Activated CD8-positive, alpha-beta memory T cell treated with anti-CD3 and anti-CD28 coated beads, Interleukin-2, amount 10 ng/mL, durations not matched to agents 7 days and 5 days (primary cell): ENCODE results near the gene C3orf62. TPM values are rescaled to one million over a fixed set of nuclear protein-coding genes. Genes with fewer than 3 reads are reported as not detected.

Experiments used
- ATAC-seq: fragments of 150-1000 bp; cut with Tn5 transposase; one replicate; pipeline ENCODE4 v1.10.0; 2021; ENCODE audit warnings: moderate library complexity
- CTCF ChIA-PET: fragments of 350-600 bp; sonication (Branson Sonifier 250); formaldehyde crosslinking; loops from one replicate; lab custom pipeline; 2021; ENCODE audit warnings: antibody characterized with exemption; lab: Charles Lee
- DNase-seq: peaks from one replicate; pipeline ENCODE4 v3.0.0-alpha.2; 2020
- H3K27ac Mint-ChIP-seq: one replicate; pipeline ENCODE4 v1.8.0; 2021; ENCODE audit warnings: mild to moderate bottlenecking, mixed read lengths
- H3K27me3 Mint-ChIP-seq: one replicate; pipeline ENCODE4 v1.8.0; 2021; ENCODE audit warnings: mixed read lengths
- H3K36me3 Mint-ChIP-seq: one replicate; pipeline ENCODE4 v1.8.0; 2021; ENCODE audit warnings: mild to moderate bottlenecking, mixed read lengths
- H3K4me1 Mint-ChIP-seq: one replicate; pipeline ENCODE4 v1.8.0; 2021; ENCODE audit warnings: mixed read lengths
- H3K4me3 Mint-ChIP-seq: one replicate; pipeline ENCODE4 v1.8.0; 2021; ENCODE audit warnings: mild to moderate bottlenecking, moderate library complexity, mixed read lengths
- H3K9me3 Mint-ChIP-seq: one replicate; pipeline ENCODE4 v1.8.0; 2022; ENCODE audit warnings: low read depth, mixed read lengths
- total RNA-seq, 2 experiments: library from RNA; stranded (reverse); gene quantifications; one replicate each; pipeline ENCODE4 v1.2.3, GENCODE V29; 2021

Gene C3orf62
- total RNA-seq: 1 to 10 TPM; 7.0 to 7.1 TPM

DNA sequence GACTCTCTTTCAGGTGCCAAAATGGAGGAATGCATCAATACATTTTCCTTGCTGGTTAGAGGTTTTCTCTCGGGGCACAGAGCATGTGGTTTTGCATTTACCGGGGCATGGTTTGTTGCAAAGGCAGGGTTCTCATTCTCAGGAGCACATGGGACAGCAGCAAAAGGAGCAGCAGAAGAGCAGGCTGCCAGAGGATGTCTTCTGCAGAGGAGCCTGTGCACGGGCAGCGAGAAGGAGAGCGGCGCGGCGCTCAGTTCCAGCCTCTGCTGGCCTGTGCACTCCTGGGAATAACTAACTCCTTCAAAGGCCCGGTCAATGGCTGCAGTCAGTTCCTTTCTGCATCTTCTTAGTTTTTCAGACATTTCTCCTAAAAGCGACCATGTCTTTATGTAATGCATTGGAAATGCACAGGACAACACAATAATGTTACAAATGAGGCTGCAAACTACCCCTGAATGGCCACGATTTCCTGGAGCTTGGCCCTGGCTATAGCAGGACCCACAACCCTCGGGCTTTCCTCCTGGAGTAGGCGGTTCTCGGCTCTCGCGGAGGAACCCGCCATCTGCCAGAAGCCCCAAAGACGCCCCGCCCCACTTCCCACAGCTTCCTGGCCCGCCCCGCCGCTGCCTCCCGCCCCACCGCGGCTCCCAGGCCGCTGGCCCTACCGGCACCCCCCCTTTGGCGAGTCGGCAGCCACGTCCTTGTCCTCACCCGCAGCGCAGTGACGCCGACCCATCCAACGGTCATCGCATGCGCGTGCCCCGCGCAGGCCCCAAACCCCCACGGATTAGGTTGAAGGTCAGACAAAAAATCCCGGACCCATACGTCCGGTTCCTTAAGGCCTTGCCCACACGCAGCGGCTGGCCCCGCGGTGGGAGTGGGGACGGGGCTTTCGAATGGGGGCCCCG lies at the start of gene C3orf62:
Gene C3orf62 (minus strand): TSS at position 758 of the 908 bp plus-strand sequence. CDS start 360 bp downstream, at position 398.
- peaks cover 22% of the 10 kb centered on the region for H3K4me1 Mint-ChIP-seq
- ATAC-seq: peak; percentile 94
- peaks cover 32% of the 10 kb centered on the region for H3K36me3 Mint-ChIP-seq
- peak; percentile 87 for DNase-seq
- CTCF ChIA-PET: interaction anchor here (0.9 kb wide), 1 partner anchor 56 kb away, joined by 3 read pairs; no protein-coding TSS in a partner anchor
- H3K27ac Mint-ChIP-seq: peak within 1 kb of the TSS; percentile 91
- peak within 1 kb of the TSS; percentile 78 for H3K4me3 Mint-ChIP-seq
- no peaks in the 10 kb centered on the region for H3K27me3 Mint-ChIP-seq
- no peaks in the 10 kb centered on the region for H3K9me3 Mint-ChIP-seq

DNA sequence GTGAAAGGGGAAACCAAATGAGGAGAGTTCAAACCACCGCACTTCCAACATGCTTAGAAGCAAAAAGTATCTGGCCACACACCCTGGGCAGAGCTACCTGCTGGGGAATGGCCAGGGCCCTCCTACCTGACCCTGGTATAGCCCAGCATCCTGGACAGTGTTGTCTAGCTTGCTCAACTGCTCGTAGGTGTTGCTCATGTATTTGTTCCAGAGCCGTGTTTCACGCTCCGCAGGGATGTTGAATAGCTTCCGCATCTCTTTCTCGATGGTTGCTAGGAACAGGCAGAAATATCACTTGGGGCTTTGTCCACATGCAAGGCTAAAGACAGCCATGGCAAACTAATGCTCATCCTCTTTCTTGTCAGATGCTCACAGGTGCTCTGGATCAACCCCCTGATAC lies 47.7 kb upstream of the C3orf62 start:
- no peak overlapping the region for H3K27ac Mint-ChIP-seq
- no peaks in the 10 kb centered on the region for H3K4me1 Mint-ChIP-seq
- no peaks in the 10 kb centered on the region for H3K9me3 Mint-ChIP-seq
- H3K36me3 Mint-ChIP-seq: peaks cover 56% of the 10 kb centered on the region
- no peak overlapping the region for H3K4me3 Mint-ChIP-seq
- no peaks in the 10 kb centered on the region for H3K27me3 Mint-ChIP-seq
- CTCF ChIA-PET: interaction anchor here (1.1 kb wide), 1 partner anchor 16 kb away, joined by 3 read pairs; no protein-coding TSS in a partner anchor
- ATAC-seq (no peak), DNase-seq (no peak)

DNA sequence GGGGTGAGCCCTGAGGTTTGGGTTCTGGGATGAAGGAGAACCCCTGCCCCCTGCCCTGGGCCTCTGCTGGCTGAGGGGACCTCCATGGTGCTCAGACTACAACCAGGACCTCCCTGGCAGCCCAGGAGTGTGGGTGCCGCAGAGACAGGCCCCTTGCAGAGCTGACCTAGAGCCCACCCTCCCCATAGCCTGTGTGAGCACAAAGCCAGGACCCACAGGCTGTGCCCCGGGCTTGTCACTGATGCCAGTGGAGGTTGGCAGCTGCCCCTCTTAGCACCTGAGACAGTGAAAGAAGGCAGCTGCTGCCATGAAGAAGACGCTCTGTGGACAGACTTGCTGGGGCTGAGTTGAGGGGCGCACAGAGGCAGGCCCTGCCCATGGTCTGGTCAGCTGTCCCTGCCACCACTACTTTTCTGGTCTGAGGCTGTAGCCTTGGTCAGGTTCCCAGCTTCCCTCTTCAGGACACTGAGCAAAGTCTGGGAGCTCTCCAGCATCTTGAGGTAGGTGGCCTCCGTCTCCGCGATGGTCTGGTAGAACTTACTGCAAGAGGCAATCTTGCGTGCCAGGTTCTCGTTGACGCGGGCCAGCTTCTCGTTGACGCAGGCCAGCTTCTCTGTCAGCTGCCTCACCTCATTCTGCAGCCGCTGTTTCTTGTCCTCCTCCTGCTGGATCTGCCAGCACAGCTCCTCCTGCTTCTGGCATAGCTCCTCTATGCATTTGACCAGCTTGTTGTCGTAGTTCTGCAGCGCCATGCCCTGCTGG lies 39.8 kb upstream of the C3orf62 start:
- Mint-ChIP-seq H3K27ac (no peak overlapping the region), H3K4me3 (no peak overlapping the region), H3K27me3 (no peaks in the 10 kb centered on the region), H3K9me3 (no peaks in the 10 kb centered on the region), H3K4me1 (no peaks in the 10 kb centered on the region), H3K36me3 (peaks cover 34% of the 10 kb centered on the region)
- ATAC-seq: no peak
- no peak for DNase-seq
- CTCF ChIA-PET: no interaction called here

DNA sequence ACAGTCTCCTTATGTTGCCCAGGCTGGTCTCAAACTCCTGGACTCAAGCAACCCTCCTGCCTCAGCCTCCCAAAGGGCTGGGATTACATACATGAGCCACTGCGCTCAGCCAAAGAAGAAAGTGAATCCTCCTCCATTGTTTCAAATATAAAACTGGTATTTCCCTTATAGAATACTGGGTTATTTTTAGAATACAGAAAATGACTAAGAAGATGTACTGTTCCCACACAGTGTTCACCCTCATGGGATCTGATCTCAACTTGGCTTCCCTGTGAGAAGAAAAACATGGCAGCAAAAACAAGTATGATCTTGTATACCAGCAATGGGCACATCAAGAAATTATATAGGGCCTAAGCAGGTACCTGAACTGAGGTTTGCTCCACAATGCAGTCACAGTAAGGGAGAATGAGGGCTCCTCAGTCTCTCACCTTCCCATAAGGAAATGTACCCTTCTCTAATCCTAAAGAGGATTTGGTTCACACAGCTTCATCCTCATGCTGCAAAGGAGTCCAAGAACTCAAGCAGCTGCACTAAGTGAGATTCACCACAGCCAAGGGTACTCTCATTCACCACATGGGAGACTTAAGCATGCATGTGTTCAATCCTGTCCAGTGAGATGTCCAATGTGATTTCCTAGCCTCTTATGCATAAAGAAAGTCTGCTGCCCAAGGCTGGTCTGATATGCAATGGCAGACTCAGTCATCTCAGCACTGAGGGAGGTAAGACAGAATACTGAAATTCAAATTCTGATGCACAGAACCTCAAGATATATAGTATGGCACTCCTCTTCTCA lies 37.1 kb upstream of the C3orf62 start:
- DNase-seq (no peak), ATAC-seq (no peak)
- Mint-ChIP-seq H3K27ac (peak overlapping the region; percentile 52), H3K4me3 (no peak overlapping the region), H3K9me3 (no peaks in the 10 kb centered on the region), H3K36me3 (peaks cover 36% of the 10 kb centered on the region), H3K27me3 (no peaks in the 10 kb centered on the region), H3K4me1 (no peaks in the 10 kb centered on the region)
- CTCF ChIA-PET: interaction anchor here (1.0 to 1.2 kb wide), 2 partner anchors 26 to 135 kb away, joined by 3 read pairs; no protein-coding TSS in a partner anchor

DNA sequence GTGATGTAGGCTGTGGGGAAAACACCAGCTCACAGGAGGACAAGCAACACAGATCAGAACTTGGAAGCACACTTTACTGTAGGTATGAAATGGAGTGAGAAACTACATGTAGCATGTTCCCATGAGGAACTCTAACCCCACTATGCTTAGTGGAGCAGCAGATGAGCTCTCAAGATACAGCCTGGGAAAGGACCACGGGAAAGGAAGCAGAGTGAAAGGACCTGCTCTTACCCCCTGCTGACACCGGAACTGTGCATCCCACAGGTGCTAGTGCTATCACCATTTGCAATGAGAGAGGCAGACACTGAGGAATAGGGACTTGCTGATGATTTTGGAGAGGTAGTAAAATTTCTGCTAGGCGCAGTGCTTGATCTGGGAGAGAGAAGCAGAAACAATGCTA lies 34.3 kb upstream of the C3orf62 start:
- Mint-ChIP-seq H3K36me3 (peaks cover 44% of the 10 kb centered on the region), H3K9me3 (no peaks in the 10 kb centered on the region), H3K27ac (peak overlapping the region; percentile 20), H3K4me1 (no peaks in the 10 kb centered on the region), H3K27me3 (no peaks in the 10 kb centered on the region), H3K4me3 (no peak overlapping the region)
- CTCF ChIA-PET: interaction anchor here (1.4 kb wide), 1 partner anchor 140 kb away, joined by 5 read pairs; the partner anchor contains the start of gene KLHDC8B
- DNase-seq: no peak
- ATAC-seq: no peak

GRCh38 chr3:49310677-49311076 lies 33.6 kb upstream of the C3orf62 start:
- no peak for DNase-seq
- no peak for ATAC-seq
- Mint-ChIP-seq H3K27me3 (no peaks in the 10 kb centered on the region), H3K9me3 (no peaks in the 10 kb centered on the region), H3K4me3 (no peak overlapping the region), H3K36me3 (peaks cover 44% of the 10 kb centered on the region), H3K27ac (peak overlapping the region; percentile 20), H3K4me1 (no peaks in the 10 kb centered on the region)
- CTCF ChIA-PET: interaction anchor here (0.6 to 1.4 kb wide), 2 partner anchors 36 to 140 kb away, joined by 4 to 5 read pairs; partner anchors contain the start of gene KLHDC8B

DNA sequence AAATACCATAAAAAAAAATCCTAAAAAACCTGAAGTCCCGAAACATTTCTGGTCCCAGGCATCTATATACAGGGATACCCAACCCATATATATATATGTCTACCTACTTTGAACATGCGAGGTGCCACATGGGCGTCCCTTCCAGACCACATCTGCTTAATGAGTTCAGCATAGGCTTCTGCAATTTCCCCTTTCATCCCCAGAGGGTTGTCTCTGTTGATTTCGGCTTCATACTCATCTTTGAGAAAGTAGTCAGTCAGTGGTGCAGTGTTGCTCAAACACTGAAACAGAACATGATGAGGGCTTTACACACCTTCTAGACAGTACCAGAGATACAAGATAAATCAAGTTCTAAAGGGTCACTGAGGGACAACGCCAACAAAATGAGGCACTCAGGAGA lies 28.6 kb upstream of the C3orf62 start:
- Mint-ChIP-seq H3K4me1 (peaks cover 12% of the 10 kb centered on the region), H3K36me3 (peaks cover 45% of the 10 kb centered on the region), H3K27me3 (no peaks in the 10 kb centered on the region), H3K4me3 (no peak overlapping the region), H3K27ac (no peak overlapping the region), H3K9me3 (no peaks in the 10 kb centered on the region)
- CTCF ChIA-PET: no interaction called here
- DNase-seq (no peak), ATAC-seq (no peak)

DNA sequence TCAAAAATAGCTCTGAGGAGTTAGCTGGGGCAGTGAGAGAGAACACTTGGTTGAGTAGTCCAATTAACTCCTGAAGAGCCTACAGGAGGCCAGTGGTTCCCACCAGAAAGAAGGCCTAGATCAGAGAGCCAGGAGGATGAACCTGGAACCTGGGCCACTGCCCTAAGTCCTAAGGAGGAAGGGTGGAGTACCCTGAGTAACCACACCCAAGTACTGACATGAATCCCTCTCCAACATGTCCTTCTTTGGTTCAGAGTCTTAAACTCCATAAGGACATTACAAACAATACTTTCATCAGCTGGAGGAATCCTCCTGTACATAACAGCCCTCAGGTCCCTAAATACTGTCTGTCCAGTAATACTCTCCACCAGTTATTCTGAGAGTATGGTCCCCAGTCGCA lies 25.6 kb upstream of the C3orf62 start:
- ATAC-seq: no peak
- Mint-ChIP-seq H3K27ac (peak overlapping the region; percentile 22), H3K9me3 (no peaks in the 10 kb centered on the region)

GRCh38 chr3:49300595-49300994 lies 23.6 kb upstream of the C3orf62 start:
- Mint-ChIP-seq H3K4me1 (peaks cover 12% of the 10 kb centered on the region), H3K36me3 (peaks cover 47% of the 10 kb centered on the region), H3K27ac (no peak overlapping the region), H3K4me3 (no peak overlapping the region), H3K9me3 (no peaks in the 10 kb centered on the region), H3K27me3 (no peaks in the 10 kb centered on the region)
- CTCF ChIA-PET: no interaction called here
- no peak for ATAC-seq
- DNase-seq: no peak

More for the DNA sequence above, 25.6 kb upstream of the C3orf62 start:
- Mint-ChIP-seq H3K4me1 (peaks cover 12% of the 10 kb centered on the region), H3K4me3 (no peak overlapping the region), H3K36me3 (peaks cover 47% of the 10 kb centered on the region), H3K27me3 (no peaks in the 10 kb centered on the region)
- DNase-seq: no peak
- CTCF ChIA-PET: interaction anchor here (1.4 kb wide), 1 partner anchor 9 kb away, joined by 5 read pairs; no protein-coding TSS in a partner anchor

DNA sequence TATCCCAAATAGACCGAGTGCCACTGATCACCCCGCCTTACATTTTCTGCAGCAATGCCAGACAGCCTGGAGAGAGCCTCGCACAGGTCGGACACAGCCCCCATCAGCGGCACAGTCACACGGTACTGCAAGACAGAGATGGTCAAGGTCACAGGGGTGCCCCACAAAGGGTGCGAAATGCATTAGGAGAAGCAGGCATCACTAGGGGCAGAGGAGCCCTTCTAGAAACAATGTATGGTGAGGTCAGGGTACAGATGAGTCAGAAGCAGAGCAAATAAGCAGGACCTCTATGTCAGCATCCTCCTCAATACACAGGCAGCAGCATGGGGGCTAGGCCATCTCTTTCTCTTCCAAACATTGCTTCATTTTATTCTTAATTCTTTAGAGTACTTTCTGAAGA lies 21.5 kb upstream of the C3orf62 start:
- Mint-ChIP-seq H3K36me3 (peaks cover 51% of the 10 kb centered on the region), H3K4me3 (no peak overlapping the region), H3K27me3 (no peaks in the 10 kb centered on the region), H3K27ac (no peak overlapping the region), H3K4me1 (peaks cover 7% of the 10 kb centered on the region), H3K9me3 (no peaks in the 10 kb centered on the region)
- CTCF ChIA-PET: no interaction called here
- no peak for DNase-seq
- no peak for ATAC-seq

DNA sequence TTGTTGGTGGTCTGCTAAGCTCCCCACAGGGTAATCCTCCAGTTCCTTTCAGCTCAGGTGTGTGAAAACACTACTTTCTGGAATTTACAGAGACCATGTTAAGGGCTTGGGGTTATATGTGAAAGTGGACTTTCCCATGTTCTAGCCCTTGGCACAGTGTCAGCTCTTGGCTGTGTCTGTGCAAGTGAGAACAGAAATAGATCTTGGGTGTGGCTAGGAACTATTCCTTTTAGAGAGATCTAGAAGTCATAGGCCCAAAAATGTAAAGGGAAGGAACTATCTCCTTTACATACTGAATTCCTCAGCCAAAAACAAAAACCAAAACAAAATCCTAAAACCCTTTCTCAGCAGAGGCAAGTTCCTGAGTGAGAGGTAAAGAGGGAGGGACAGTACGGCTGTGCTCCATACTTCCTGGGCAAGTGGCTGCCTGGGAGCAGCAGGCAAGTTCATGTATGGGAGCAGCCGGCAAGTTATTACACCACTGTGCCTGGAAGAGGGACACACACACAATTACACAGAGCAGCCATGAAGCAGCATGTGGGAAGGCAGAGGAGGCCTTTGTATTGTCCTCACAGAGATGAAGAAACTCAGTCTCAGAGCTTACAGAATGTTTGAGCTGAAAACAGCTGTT lies 19.9 kb upstream of the C3orf62 start:
- ATAC-seq (no peak), DNase-seq (no peak)
- peaks cover 52% of the 10 kb centered on the region for H3K36me3 Mint-ChIP-seq
- H3K4me3 Mint-ChIP-seq: no peak overlapping the region
- H3K27ac Mint-ChIP-seq: peak overlapping the region; percentile 59
- H3K4me1 Mint-ChIP-seq: no peaks in the 10 kb centered on the region
- H3K27me3 Mint-ChIP-seq: no peaks in the 10 kb centered on the region
- CTCF ChIA-PET: interaction anchor here (0.7 to 1.3 kb wide), 2 partner anchors 29 to 152 kb away, joined by 3 to 5 read pairs; no protein-coding TSS in a partner anchor
- no peaks in the 10 kb centered on the region for H3K9me3 Mint-ChIP-seq

DNA sequence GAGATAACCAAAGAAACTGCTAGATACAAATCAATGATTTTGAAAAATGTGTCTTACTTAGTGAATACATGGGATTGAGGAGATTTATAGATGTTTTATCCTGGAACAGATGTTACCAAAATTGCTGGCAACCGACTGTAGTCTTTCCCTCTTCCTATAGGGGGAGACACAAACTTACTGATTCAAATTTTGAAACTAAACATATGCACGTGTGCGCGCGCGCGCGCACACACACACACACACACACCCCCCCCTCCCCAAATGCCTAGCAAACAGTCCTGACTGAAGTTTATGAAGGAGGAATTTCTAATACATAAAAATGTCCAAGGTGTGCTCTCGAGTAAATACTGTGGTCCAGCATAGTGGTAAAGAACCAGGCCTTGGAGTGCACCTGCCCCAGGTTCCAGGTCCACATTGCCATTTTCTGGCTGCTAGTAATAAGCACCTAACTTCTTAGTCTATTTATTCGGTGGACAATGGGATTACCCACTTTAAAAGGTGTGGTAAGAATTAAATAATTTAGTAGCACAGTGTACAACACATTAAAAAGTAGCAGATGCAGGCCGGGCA lies 18.5 kb upstream of the C3orf62 start:
- H3K36me3 Mint-ChIP-seq: peaks cover 53% of the 10 kb centered on the region
- CTCF ChIA-PET: interaction anchor here (1.7 kb wide), 1 partner anchor 154 kb away, joined by 5 read pairs; no protein-coding TSS in a partner anchor
- DNase-seq: no peak

More for the DNA sequence above, 18.5 kb upstream of the C3orf62 start:
- no peak overlapping the region for H3K4me3 Mint-ChIP-seq
- H3K9me3 Mint-ChIP-seq: no peaks in the 10 kb centered on the region
- no peaks in the 10 kb centered on the region for H3K4me1 Mint-ChIP-seq
- no peak for ATAC-seq
- H3K27me3 Mint-ChIP-seq: no peaks in the 10 kb centered on the region
- no peak overlapping the region for H3K27ac Mint-ChIP-seq
